HG03342 (cell line): ENCODE data around the gene PSMD9.
"Not testable (repeated sequence)": the region's sequence is repeated elsewhere in the genome, so short reads cannot be mapped to it uniquely, and the experiment has no call there.

Experiments used
- ATAC-seq: cut with Tn5 transposase; IDR thresholded peaks from one replicate; pipeline ENCODE4 v1.9.1; 2021; ENCODE audit warnings: mild to moderate bottlenecking, moderate library complexity; ENCODE audit not compliant: unreplicated experiment

Gene PSMD9, protein sequence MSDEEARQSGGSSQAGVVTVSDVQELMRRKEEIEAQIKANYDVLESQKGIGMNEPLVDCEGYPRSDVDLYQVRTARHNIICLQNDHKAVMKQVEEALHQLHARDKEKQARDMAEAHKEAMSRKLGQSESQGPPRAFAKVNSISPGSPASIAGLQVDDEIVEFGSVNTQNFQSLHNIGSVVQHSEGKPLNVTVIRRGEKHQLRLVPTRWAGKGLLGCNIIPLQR

DNA sequence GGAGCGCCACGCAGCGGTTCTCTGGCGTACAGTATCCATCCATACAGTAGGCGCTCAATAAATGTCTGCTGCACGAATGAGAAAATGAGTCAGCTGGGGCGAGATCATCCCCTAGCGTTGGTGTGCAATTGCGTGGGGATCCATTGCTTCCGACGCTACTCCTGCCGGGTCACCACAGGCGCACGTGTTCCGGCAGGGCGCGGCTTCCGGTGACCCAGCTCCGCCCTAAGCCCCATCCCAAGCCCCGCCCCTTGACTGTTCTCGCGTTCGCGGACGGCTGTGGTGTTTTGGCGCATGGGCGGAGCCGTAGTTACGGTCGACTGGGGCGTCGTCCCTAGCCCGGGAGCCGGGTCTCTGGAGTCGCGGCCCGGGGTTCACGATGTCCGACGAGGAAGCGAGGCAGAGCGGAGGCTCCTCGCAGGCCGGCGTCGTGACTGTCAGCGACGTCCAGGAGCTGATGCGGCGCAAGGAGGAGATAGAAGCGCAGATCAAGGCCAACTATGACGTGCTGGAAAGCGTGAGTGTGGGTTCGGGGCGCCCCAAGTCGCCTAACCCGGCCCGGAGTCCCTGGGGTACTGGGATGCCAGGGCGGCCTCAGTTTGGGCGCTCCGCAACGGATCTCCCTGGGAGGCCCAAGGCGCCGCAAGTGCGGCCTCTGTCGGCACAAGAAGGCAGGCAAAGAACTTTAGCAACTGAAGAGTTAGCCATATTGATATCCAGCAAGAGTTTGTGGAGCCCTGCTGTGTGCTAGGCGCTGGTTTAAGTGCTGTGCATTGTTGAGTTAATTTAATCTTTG is at the start of gene PSMD9:
TSS of gene PSMD9 (plus strand) at position 313 of the 796 bp plus-strand sequence. CDS start at position 380, 67 bp downstream.
- peak; percentile 89 for ATAC-seq

DNA sequence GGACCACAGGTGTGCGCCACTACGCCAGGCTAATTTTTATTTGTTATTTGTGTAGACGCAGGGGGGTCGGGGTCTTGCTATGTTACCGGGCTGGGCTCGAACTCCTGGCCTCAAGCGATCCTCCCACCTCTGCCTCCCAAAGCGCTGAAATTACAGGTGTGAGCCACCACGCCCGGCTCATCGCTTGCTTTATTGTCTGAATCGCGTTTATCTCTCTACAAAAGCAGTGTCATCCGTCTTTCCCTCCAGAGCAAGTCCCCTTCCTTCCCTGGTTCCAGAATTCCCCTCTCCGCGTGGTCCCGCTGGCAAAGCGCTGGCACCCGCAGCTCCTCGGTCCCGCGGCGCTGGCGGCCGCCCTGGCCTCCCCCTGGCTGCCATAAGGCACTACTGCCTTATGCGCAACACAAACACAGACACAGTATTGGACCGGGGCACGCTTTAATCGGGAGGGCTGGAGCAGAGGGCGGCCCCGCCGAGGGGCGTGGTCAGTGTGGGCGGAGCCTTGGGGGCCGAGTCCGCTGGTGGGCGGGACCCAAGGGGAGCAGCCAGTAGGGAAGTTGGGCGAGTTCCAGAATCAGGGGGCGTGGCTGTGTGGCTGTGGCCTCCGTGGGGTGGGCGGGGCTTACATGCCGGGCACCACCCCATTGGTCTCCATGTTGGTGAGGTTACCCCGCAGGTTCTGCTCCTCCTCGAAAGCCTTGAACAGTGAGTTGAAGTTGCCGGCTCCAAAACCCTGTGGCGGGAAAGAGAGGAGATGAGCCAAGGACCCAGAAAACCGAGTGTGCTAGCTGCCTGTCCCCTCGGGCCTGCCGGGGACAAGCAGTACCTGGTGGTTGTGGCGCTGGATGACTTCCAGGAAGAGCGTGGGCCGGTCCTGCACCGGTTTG is 49.2 kb upstream of the PSMD9 start:
- ATAC-seq, result peak; percentile 88

DNA sequence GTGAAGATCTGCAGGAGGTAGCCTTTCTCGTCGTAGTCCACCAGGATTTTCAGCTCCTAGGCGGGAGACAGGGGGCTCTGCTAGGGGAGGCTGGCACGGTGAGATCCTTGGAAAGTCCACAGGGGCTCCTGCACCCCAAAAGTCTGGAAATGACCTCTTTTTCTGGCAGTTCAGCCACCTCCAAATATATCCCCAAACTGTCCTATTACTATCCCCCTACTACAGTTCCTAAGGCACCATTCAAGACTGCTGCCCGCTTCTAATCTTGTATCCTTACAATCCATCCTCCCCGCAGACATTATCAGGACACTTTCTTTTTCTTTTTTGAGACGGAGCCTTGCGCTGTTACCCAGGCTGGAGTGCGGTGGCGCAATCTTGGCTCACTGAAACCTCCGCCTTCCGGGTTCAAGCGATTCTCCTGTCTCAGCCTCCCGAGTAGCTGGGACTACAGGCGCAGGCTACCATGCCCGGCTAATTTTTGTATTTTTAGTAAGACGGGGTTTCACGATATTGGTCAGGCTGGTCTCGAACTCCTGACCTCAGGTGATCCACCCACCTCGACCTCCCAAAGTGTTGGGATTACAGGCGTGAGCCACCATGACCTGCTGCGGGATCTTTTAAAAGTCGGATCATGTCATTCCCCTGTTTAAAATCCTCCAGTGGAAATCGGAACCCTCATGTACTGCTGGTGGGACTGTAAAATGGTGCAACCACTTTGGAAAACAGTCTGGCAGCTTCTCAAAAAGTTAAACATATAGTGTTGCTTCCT is 48.4 kb upstream of the PSMD9 start:
- ATAC-seq, result no peak

DNA sequence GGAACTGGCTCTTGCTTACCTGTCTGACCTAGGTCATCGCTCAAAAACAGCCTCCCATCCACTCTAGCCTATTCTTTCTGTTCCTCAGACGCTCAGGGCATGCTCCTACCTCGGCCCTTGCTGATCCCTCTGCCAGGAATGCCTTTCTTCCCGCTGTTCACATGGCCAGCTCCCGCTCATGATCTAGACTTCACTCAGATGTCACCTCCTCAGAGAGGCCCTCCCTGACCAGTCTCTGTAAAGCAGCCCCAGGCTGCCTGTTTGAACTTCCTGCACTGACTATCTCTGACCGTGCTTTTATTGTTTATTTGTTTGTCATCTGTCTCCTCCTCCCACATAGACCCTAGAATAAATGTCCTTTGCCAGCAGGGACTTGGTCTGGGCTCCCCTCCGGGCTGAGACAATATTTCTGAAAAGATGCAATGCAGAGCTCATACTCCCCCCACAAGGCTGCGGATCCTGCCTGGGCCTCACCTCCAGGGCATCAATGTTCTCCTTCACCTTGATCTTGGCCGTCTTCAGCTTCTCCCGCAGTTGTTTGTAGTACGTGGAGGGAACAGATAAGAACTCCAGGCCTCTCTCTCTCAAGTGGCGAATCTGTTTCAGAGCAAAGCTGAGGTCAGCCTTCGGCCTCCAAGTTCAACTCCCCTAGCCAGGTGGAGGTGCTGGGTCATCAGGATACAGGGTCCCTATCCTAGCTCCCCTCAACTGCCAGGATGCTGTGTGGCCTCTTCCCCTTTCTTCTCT is 45.2 kb upstream of the PSMD9 start:
- no peak for ATAC-seq

DNA sequence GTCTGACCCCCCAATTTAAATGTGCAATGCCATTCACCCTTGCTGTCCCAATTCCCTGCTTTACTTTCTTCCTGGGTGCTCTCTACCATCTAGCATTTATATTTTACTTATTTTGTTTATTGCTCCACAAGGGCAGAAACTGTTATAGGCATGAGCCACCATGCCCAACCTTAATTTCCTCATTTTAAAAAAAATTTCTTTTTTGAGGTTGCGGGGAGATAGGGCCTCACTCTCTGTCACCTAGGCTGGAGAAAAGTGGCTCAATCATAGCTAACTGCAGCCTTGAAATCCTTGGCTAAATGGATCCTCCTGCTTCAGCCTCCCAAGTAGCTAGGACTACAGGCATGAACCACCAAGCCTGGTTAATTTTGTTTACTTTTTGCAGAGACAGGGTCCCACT is 42.9 kb upstream of the PSMD9 start:
- no peak for ATAC-seq

DNA sequence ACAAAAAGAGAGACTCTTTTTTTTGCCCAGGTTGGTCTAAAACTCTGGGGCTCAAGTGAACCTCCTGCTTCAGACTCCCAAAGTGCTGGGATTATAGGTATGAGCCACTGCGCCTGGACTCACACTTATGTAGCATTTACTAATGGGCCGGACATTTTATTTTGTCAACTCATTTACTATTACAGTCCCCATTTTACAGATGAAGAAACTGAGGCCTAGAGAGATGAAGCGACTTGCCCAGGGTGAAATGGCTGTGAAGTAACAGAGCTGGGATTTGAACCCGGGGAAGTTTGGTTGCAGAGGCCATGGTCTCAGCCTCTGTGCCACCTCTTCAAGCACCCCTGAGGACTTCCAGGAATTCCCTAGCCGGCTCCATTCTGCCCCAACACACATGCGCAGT is 39.4 kb upstream of the PSMD9 start:
- no peak for ATAC-seq

DNA sequence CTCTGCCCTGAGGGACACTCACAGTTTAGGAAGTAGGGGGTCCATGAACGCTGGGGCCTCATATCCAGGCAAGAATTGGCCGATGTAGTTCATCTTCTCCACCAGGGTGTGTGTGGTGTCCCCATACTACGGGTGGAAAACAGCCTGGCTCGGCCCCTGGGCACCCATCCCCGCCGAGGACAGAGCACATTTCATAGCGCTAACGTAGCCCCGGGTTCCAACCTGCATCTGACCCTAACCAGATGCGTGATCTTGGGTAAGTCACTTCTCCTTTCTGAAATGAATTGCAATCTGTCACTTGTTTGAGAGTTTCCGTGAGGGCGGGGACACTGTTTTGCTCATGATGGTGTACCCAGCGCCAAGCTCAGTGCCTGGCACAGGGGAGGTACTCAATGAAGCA is 38.9 kb upstream of the PSMD9 start:
- ATAC-seq, result no peak

DNA sequence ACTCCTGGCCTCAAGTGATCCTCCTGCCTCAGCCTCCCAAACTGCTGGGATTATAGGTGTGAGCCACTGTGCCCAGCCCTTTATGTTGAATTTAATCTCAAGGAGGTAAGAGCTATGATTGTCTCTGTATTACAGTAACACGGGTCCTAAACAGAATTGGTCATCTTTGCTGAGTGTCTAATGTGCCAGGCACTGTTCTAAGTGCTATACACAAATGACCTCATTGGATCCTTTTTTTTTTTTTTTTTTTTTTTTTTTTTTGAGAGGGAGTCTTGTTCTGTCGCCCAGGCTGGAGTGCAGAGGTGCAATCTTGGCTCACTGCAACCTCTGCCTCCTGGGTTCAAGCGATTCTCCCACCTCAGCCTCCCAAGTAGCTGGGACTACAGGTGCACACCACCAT is 36.2 kb upstream of the PSMD9 start:
- not testable (repeated sequence) for ATAC-seq

DNA sequence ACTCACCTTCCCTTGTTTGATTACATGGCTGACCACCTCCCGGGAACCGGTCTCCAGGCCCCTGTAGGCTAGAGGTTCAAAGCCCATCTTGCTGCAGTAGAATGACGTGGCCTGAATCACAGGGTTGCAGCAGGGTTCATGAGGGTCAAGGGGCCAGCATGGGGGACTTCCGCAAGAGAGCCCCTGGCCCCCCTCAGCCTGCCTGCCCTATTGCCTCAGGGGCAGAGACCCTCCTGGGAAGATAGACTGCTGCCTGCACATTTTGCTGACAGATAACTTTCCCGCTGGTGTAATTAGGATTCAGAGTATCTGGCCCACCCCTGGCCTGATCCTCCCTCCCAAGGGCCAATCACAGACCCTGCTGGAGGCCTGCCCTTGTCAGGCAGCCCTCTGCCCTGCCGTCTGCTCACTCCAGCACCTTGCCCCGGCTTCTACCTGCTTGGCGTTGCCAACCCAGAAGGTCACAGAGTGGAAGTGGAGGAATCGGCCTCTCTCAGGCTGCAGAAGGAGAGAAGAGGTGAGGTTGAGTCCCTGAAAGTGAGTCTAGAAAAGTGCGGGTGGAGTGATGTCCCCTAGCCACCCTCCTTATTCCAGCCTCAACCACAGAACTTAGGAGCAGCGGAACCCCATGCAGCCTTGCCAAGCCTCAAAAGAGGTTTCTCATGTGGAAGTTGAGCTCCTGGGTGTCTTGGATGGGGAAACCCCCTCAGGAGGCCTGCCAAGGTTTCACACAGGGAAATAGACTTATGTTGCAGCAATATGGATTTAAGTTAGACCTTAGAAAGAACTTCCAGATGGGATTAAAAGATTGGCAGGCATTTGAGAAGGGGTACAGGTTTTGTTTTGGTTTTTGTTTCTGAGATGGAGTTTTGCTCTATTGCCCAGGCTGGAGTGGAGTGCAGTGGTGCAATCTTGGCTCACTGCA is 31.0 kb upstream of the PSMD9 start:
- ATAC-seq, result no peak

DNA sequence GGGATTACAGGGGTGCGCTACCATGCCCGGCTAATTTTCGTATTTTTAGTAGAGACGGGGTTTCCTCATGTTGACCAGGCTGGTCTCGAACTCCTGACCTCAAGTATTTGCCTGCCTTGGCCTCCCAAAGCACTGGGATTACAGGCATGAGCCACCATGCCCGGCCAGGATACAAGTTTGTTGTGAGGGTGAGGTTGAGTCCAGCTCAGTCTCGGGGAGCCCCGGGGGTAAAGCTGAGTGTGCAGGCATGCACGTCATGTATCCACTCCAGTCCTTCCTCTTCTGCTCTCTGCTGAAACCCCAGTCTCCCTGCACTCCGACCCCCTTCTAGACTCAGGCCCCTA is 30.3 kb upstream of the PSMD9 start:
- no peak for ATAC-seq

DNA sequence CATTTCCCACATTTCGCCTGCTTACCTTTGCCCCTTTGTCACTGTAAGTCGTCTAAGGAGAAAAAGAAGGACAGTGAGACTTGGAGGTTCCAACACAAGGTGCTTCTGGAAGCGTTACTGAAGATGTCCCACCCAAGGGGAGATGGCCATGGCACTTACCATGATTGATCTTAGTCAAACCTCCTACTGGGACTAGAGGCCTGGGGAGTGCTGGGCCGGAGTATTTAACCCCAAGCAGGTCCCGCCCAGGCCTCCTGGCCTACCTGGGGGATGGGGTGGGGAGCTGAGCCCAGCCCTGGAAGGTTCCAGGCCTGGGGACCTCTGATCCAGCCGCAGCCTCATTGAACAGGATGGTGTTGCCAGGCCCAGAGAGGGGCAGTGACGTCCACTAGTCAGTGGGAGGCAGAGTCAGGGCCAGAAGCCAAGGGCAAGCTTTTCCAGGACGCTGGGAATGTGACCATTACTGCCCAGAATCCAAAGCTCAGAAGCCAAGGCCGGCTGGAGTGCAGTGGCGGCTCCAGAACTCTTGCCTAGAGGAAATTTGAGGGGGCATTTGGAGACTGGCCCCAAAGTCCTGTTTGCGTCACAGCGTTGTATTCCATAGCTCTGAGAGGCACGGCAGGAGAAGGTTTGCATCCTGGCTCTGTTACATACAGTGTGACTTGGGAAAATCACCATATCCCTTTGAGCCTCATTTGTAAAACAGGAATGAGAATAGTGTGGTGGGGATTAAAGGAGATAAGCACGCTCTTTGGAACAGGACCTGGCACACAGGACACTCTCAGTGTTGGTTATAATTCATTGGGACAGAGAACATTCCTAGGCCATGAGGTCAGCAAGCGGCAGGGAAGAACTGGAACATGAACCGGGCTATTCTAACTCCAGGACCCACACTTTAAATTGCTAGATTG is 29.7 kb upstream of the PSMD9 start, which contains the start of gene HPD:
TSS of gene HPD (minus strand) at position 198 of the 911 bp plus-strand sequence. CDS start at position 162, 36 bp downstream.
- ATAC-seq, result no peak

DNA sequence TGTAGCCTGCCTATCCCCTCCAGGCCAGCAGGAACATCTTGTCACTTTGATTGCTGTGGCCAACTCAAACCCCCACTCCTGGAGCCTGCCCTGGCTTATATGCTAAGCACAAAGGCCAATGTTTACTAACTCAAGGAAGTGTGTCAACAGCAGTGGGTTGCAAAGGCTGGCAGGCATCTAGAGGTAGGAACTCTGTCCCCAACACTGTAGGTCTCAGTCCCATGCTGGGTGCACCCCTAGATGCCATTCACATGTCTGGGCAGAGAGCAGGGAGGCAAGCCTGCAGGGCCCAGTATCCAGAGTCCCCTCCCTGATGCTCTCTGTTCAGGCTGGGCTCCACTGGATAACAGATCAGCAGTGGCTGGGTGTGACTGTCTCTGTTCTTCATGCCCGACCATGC is 28.3 kb upstream of the PSMD9 start:
- no peak for ATAC-seq

DNA sequence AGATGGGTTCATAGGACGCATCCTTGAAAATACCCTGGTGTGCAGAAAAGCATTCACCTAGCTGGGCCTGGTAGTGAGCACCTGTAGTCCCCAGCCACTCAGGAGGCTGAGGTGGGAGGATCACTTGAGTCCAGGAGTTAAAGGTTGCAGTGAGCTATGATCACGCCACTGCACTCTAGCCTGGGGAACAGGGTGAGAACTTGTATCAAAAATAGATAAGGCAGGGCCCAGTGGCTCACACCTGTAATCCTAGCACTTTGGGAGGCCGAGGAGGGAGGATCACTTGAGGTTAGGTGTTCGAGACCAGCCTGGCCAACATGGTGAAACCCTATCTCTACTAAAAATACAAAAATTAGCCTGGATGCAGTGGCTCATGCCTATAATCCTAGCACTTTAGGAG is 27.9 kb upstream of the PSMD9 start:
- not testable (repeated sequence) for ATAC-seq

DNA sequence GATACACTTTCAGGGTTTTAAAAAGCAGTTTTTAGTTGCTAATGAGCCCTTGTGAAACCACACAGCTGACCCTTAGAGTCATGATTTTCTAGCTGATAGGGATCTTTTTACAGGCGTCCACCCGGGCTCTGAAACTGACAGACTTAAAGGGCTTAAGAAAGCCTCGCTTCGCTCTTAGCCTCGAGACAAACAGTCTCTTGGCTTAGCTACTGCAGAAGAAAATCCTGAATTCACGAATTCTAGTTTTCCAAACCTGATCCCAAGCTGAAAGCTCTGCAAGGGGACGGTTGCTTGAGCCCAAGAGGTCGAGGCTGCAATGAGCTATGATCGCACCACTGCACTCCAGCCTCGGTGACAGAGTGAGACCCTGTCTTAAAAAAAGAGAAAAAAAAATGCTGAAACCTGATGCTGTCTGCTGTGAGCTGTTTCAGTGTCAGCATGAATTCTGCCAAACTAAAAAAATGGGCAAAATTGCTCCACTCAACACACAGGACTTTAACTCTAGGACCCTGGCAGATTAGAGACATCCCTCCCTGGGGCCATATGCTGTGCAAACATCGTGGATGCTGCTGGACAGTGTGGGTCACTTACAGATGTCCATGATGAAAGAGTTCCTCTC is 26.8 kb upstream of the PSMD9 start:
- no peak for ATAC-seq

DNA sequence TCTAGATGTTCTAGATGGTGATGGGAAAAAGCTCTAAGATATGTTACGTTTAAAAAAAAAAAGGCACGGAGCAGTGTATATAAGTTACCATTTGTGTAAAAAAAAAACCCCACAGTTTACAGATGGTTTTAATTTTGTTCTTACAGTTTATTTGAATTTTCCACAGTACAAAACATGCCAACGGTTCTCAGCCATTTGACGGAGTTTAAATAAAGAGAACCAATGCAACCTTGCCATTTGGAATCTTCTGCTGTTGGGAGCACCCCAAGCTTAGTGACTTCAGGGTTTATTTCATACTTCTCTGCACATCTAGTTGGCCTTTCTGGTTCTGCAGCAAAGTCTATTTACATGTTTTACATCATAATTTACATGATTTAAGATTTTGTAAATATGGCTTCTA is 22.3 kb upstream of the PSMD9 start:
- no peak for ATAC-seq

DNA sequence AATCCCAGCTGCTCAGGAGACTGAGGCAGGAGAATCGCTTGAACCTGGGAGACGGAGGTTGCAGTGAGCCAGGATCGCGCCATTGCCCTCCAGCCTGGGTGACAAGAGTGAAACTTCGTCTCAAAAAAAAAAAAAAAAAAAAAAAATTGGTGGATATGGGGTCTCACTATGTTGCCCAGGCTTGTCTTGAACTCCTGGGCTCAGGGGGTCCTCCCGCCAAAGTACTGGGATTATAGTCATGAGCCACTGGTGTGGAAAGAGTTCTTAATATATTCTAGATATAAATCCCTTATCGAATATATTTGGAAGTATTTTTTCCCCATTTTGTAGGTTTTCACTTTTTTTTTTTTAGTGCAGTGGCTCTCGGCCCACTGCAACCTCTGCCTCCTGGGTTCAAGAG is 19.4 kb upstream of the PSMD9 start:
- not testable (repeated sequence) for ATAC-seq

DNA sequence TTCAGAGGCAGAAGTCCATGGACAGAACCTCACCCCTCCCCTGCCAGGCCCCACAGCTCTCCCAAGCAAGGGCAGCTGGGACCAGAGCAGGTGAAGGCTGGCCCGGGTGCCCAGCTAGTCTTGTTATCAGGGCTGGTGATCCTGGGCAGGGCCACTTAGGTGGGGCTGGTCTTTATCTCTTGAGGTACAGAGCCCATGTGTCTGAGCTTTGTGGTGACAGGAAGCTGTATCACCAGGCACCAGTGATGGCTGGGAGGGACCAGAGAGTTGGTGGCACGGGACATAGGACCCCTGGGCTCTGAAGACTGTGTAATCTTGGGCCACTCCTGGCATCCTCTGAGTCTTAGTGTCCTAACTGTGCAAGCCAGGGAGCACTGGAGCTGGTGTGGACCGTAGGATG is 17.1 kb upstream of the PSMD9 start:
- no peak for ATAC-seq
